Neuronal stem cell (in vitro differentiated cells): ENCODE results near the gene SETD7. TPM values are rescaled to one million over a fixed set of nuclear protein-coding genes. Genes with fewer than 3 reads are reported as not detected.

Experiments used
- DNase-seq: peaks from one replicate; pipeline ENCODE4 v3.0.0-alpha.2; 2013; ENCODE audit warnings: low spot score
- H2AFZ ChIP-seq: one replicate; pipeline ENCODE4 v1.6.1; 2013; ENCODE audit warnings: mild to moderate bottlenecking, low read length, inconsistent platforms
- H2AK5ac ChIP-seq: 2 replicates; pipeline ENCODE4 v1.6.1; 2013; ENCODE audit warnings: low read depth, mild to moderate bottlenecking, inconsistent platforms, low read length, moderate library complexity, mixed read lengths
- H2BK120ac ChIP-seq: 2 replicates; pipeline ENCODE4 v1.6.1; 2013; ENCODE audit warnings: low read depth, mild to moderate bottlenecking, inconsistent platforms, low read length, moderate library complexity, mixed read lengths
- H2BK12ac ChIP-seq: one replicate; pipeline ENCODE4 v1.6.1; 2013; ENCODE audit warnings: low read length, inconsistent platforms
- H2BK15ac ChIP-seq: 2 replicates; pipeline ENCODE4 v1.6.1; 2013; ENCODE audit warnings: mild to moderate bottlenecking, low read length, inconsistent platforms, mixed read lengths
- H2BK5ac ChIP-seq: one replicate; pipeline ENCODE4 v1.6.1; 2013; ENCODE audit warnings: inconsistent platforms, mild to moderate bottlenecking, low read length, moderate library complexity
- H3K14ac ChIP-seq: one replicate; pipeline ENCODE4 v1.6.1; 2013; ENCODE audit warnings: low read length, inconsistent platforms
- H3K18ac ChIP-seq: 2 replicates; pipeline ENCODE4 v1.6.1; 2013; ENCODE audit warnings: low read length, inconsistent platforms
- H3K23ac ChIP-seq: 2 replicates; pipeline ENCODE4 v1.6.1; 2013; ENCODE audit warnings: low read depth, mild to moderate bottlenecking, mixed read lengths, low read length, inconsistent platforms; ENCODE audit not compliant: poor library complexity
- H3K27ac ChIP-seq: replicated peaks from 3 replicates; pipeline ENCODE4 v1.5.1; 2013; ENCODE audit warnings: low read length, inconsistent platforms
- H3K27me3 ChIP-seq, 3 experiments: 2 replicates each; pipeline ENCODE4 v1.6.1; 2013; ENCODE audit warnings: low read length in 3 of 3, mild to moderate bottlenecking in 2 of 3, inconsistent platforms in 1 of 3, low read depth in 1 of 3, mixed read lengths in 1 of 3, moderate library complexity in 1 of 3; ENCODE audit not compliant: control insufficient read depth in 3 of 3, insufficient read depth in 3 of 3
- H3K36me3 ChIP-seq, 2 donors: replicated peaks in 1 of 2; 2 replicates each; pipeline ENCODE4 v1.6.1; 2013; ENCODE audit warnings: low read length in 2 of 2; ENCODE audit not compliant: control insufficient read depth in 2 of 2, insufficient read depth in 2 of 2
- H3K4ac ChIP-seq: 2 replicates; pipeline ENCODE4 v1.6.1; 2013; ENCODE audit warnings: inconsistent platforms, mild to moderate bottlenecking, low read length, moderate library complexity
- H3K4me1 ChIP-seq, 2 donors: 1 replicate in 1 of 2; 2 replicates in 1 of 2; pipeline ENCODE4 v1.6.1; 2013; ENCODE audit warnings: low read length in 2 of 2, low read depth in 1 of 2; ENCODE audit not compliant: control insufficient read depth in 2 of 2, insufficient read depth in 1 of 2
- H3K4me2 ChIP-seq: one replicate; pipeline ENCODE4 v1.6.1; 2013; ENCODE audit warnings: mild to moderate bottlenecking, low read length, inconsistent platforms; ENCODE audit not compliant: insufficient read depth, poor library complexity, severe bottlenecking
- H3K4me3 ChIP-seq, 2 donors: 2 replicates each; pipeline ENCODE4 v1.5.1; 2013; ENCODE audit warnings: low read length in 2 of 2, mild to moderate bottlenecking in 2 of 2, inconsistent platforms in 1 of 2, moderate library complexity in 1 of 2
- H3K79me1 ChIP-seq: one replicate; pipeline ENCODE4 v1.6.1; 2013; ENCODE audit warnings: low read depth, mild to moderate bottlenecking, inconsistent platforms, low read length, moderate library complexity
- H3K9ac ChIP-seq: one replicate; pipeline ENCODE4 v1.6.1; 2013; ENCODE audit warnings: mild to moderate bottlenecking, low read depth, low read length, inconsistent platforms; ENCODE audit not compliant: poor library complexity
- H3K9me3 ChIP-seq, 2 donors: replicated peaks in 1 of 2; 2 replicates each; pipeline versions ENCODE3 to v1.6.1; 2013; ENCODE audit warnings: low read length in 2 of 2, mild to moderate bottlenecking in 2 of 2, inconsistent platforms in 1 of 2, low read depth in 1 of 2, mixed read lengths in 1 of 2, moderate library complexity in 1 of 2; ENCODE audit not compliant: control insufficient read depth in 2 of 2, insufficient read depth in 1 of 2
- H4K8ac ChIP-seq: one replicate; pipeline ENCODE4 v1.6.1; 2013; ENCODE audit warnings: low read depth, mild to moderate bottlenecking, inconsistent platforms, low read length, moderate library complexity
- H4K91ac ChIP-seq: one replicate; pipeline ENCODE4 v1.6.1; 2013; ENCODE audit warnings: low read length, low read depth, mild to moderate bottlenecking, inconsistent platforms; ENCODE audit not compliant: poor library complexity
- WGBS, 2 donors: extraction: QIAGEN DNeasy Blood & Tissue Kit; methylation state at CpG; one replicate each; pipeline ENCODE4 v1.1.7; 2013; ENCODE audit warnings: missing lambda C conversion rate in 2 of 2, mixed read lengths in 1 of 2; ENCODE audit not compliant: insufficient read length in 2 of 2, insufficient replicate concordance in 1 of 2; ENCODE audit errors: extremely low coverage in 2 of 2; 5-methylcytosine and 5-hydroxymethylcytosine counted together
- polyA plus RNA-seq, 2 experiments: library from polyadenylated mRNA; stranded (reverse); fragments of 200-250 nt; gene quantifications; one replicate each; pipeline ENCODE4 v1.2.3, GENCODE V29; 2013

The SETD7 gene
- 5.9 TPM for polyA plus RNA-seq (2013, experiment 1 of 2)
- 5.7 TPM for polyA plus RNA-seq (2013, experiment 2 of 2)

GRCh38 chr4:139556071-139556723 is at the start of gene SETD7:
SETD7 (minus strand) TSS chr4:139556219; CDS start chr4:139556137, 82 bp downstream.
- Histone ChIP-seq H3K79me1 (no peaks in the 10 kb centered on the region), H3K27me3 (peaks cover 7 to 31% (median 28%) of the 10 kb centered on the region in 3 experiments), H3K4ac (peak within 1 kb of the TSS; percentile 13), H3K9ac (peak within 1 kb of the TSS; percentile 96), H3K14ac (peak within 1 kb of the TSS; percentile 95), H3K36me3 (no peaks in the 10 kb centered on the region), H3K4me2 (peak within 1 kb of the TSS; percentile 95), H2AK5ac (peak within 1 kb of the TSS; percentile 60), H3K4me1 (peaks cover 10 to 25% of the 10 kb centered on the region in 2 donors), H4K8ac (no peak within 1 kb of the TSS), H2BK120ac (peak within 1 kb of the TSS; percentile 27), H4K91ac (peak within 1 kb of the TSS; percentile 48), H3K18ac (peak within 1 kb of the TSS; percentile 99), H3K4me3 (peak within 1 kb of the TSS; percentile 63 to 97), H3K9me3 (no peaks in the 10 kb centered on the region), H2BK15ac (no peak within 1 kb of the TSS), H2AFZ (peak within 1 kb of the TSS; percentile 94), H2BK5ac (peak within 1 kb of the TSS; percentile 84), H2BK12ac (peak within 1 kb of the TSS; percentile 85), H3K27ac (no peak within 1 kb of the TSS), H3K23ac (peak within 1 kb of the TSS; percentile 67)
- no CpG with 5 or more reads among the region's 61 CpGs for WGBS, 2 donors
- DNase-seq = peak; percentile 58

- Histone ChIP-seq H2BK15ac (peak overlapping the region; percentile 51), H3K14ac (no peak overlapping the region), H3K23ac (no peak overlapping the region), H2AFZ (no peak overlapping the region), H4K91ac (no peak overlapping the region), H2BK5ac (no peak overlapping the region), H3K4ac (no peak overlapping the region), H2BK12ac (no peak overlapping the region), H3K36me3 (no peaks in the 10 kb centered on the region), H3K27ac (no peak overlapping the region), H3K9me3 (no peaks in the 10 kb centered on the region), H3K4me1 (peaks cover 0 to 4% of the 10 kb centered on the region in 2 donors), H3K4me2 (no peak overlapping the region), H2AK5ac (no peak overlapping the region), H4K8ac (no peak overlapping the region), H3K4me3 (no peak overlapping the region), H2BK120ac (no peak overlapping the region), H3K18ac (peak overlapping the region; percentile 74), H3K79me1 (no peaks in the 10 kb centered on the region), H3K9ac (no peak overlapping the region), H3K27me3 (peaks cover 0 to 18% (median 0%) of the 10 kb centered on the region in 3 experiments)
- no CpG with 5 or more reads among the region's 3 CpGs for WGBS, 2 donors
- no peak for DNase-seq
Observed at GRCh38 chr4:139605516-139605915, 49.5 kb upstream of the SETD7 start.

- no peak overlapping the region for H2AK5ac ChIP-seq
- H3K27me3 ChIP-seq = peaks cover 0 to 18% (median 0%) of the 10 kb centered on the region in 3 experiments
Observed at GRCh38 chr4:139603576-139604410, 47.8 kb upstream of the SETD7 start.

More at GRCh38 chr4:139603576-139604410, 47.8 kb upstream of the SETD7 start:
- Histone ChIP-seq H2AFZ (no peak overlapping the region), H3K27ac (no peak overlapping the region), H4K91ac (no peak overlapping the region), H4K8ac (no peak overlapping the region), H2BK15ac (no peak overlapping the region), H3K4me3 (no peak overlapping the region), H2BK5ac (no peak overlapping the region), H3K9me3 (no peaks in the 10 kb centered on the region), H3K4me2 (no peak overlapping the region), H3K4ac (no peak overlapping the region), H2BK12ac (no peak overlapping the region), H2BK120ac (no peak overlapping the region), H3K9ac (no peak overlapping the region), H3K4me1 (peaks cover 0 to 4% of the 10 kb centered on the region in 2 donors), H3K79me1 (no peaks in the 10 kb centered on the region), H3K36me3 (no peaks in the 10 kb centered on the region), H3K18ac (no peak overlapping the region), H3K23ac (no peak overlapping the region), H3K14ac (no peak overlapping the region)
- DNase-seq = peak; percentile 66
- WGBS, 2 donors = no CpG with 5 or more reads among the region's 3 CpGs
